Activated CD4-positive, alpha-beta T cell treated with anti-CD3 and anti-CD28 coated beads, Interleukin-2, amount 50 U/mL, for 1 hour (primary cell): Measurements from ENCODE around the gene SAMD1.
A peak's percentile ranks its signal among the peaks of the same experiment; 100 is the strongest.

Experiments used
- DNase-seq: peaks from one replicate; pipeline ENCODE4 v3.0.0-alpha.2; 2020

Gene SAMD1

GRCh38 chr19:14112809-14113385 is 22.3 kb upstream of the SAMD1 start:
- DNase-seq: no peak

- no peak for DNase-seq
Measured at GRCh38 chr19:14112051-14112808, 21.7 kb upstream of the SAMD1 start.

- no peak for DNase-seq
Measured at GRCh38 chr19:14111486-14111885, 20.9 kb upstream of the SAMD1 start.

- DNase-seq: no peak
Measured at GRCh38 chr19:14110650-14111049, 20.1 kb upstream of the SAMD1 start.

- no peak for DNase-seq
Measured at GRCh38 chr19:14107581-14108461, 17.3 kb upstream of the SAMD1 start.

GRCh38 chr19:14106840-14107239 is 16.3 kb upstream of the SAMD1 start:
- no peak for DNase-seq

GRCh38 chr19:14105680-14106079 is 15.1 kb upstream of the SAMD1 start:
- no peak for DNase-seq

GRCh38 chr19:14103310-14103709 is 12.8 kb upstream of the SAMD1 start:
- no peak for DNase-seq

- DNase-seq: no peak
Measured at GRCh38 chr19:14102756-14103155, 12.2 kb upstream of the SAMD1 start.

GRCh38 chr19:14102102-14102696 is 11.6 kb upstream of the SAMD1 start:
- no peak for DNase-seq

GRCh38 chr19:14101003-14101545 is 10.5 kb upstream of the SAMD1 start:
- DNase-seq: no peak

GRCh38 chr19:14097532-14098151 is 7.1 kb upstream of the SAMD1 start:
- DNase-seq: no peak

GRCh38 chr19:14096272-14096992 is 5.9 kb upstream of the SAMD1 start:
- no peak for DNase-seq

GRCh38 chr19:14094854-14095253 is 4.3 kb upstream of the SAMD1 start:
- DNase-seq: no peak

- no peak for DNase-seq
Measured at GRCh38 chr19:14093117-14093823, 2.7 kb upstream of the SAMD1 start.

- DNase-seq: peak; percentile 34
Measured at GRCh38 chr19:14091813-14092462, 1.4 kb upstream of the SAMD1 start.

GRCh38 chr19:14091081-14091812 is 696 bp upstream of the SAMD1 start:
- peak; percentile 52 for DNase-seq

- peak; percentile 46 for DNase-seq
Measured at GRCh38 chr19:14089662-14090508, 666 bp downstream of the SAMD1 start.

- DNase-seq: no peak
Measured at GRCh38 chr19:14089412-14089661, 1.2 kb downstream of the SAMD1 start.
